GM21737 (cell line): Measurements from ENCODE around the gene NUP210.

Experiments
- ATAC-seq: cut with Tn5 transposase; IDR thresholded peaks from one replicate; pipeline ENCODE4 v1.9.1; 2021; ENCODE audit warnings: mild to moderate bottlenecking, moderate library complexity; ENCODE audit not compliant: unreplicated experiment

The NUP210 gene

DNA sequence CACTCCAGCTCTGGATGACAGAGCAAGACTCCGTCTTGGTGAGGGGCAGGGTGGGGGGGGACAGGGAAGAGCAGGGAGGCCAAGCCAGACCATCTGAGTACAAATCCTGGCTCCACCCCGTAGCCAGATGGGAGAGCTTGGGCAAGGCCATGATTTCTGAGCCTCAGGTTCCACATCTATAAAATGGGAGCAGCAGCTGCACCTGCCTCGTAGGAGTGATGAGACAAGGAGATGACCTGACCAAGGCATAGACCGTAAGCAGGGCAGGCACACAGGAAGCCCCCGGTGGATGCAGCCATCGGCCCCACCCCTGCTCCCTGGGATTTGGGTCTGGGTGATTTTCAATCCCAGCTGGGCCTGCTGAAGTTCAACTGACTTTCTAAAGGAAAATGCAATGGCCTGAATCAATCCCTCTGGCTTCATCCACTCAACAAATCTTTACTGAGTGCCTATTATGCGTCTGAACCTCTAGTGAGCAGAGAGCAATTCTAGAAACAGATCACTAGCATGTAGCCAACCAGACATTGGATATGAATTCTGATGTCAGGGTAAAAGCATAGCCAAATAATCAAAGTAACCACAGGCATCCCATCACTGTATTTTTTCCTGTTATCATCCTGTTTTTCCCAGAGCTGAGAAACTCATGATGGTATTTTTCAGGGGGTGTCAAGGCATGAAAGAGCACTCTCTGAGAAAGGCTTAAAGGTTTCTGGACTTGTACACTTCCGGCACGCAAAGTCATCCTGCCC, 141.2 kb downstream of the NUP210 start:
- ATAC-seq: no peak

DNA sequence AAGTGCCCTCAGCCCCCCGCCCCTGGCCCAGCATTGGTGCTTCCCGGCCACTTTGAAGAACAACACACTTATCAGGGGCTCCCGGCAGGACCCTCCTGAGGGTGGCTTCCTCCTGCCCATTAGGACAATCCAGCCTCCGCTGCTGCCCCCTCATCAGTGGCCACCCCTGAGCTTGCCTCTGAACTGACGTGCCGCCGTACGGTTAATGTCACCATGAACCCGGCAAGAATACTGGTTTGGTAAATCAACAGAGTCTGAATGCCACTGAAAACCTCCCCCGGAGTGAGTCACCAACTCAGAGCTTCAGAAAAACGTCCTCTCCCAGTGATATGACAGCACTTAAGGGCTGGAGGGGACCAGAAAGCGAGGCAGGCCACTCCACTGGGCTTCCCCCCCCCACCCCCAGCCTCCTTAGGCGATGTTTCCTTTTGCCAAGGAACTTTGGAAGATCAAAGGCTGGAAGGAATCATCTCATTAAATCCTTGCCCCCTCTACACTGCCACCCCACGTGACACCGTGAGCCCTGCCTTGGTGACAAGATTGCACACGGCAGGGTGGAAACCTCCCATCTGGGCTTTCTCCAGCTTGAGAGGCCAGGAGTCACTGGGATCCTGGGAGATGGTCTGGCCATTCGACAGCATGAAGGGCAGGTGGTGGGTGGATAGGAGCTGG, 142.1 kb downstream of the NUP210 start:
- ATAC-seq: no peak

DNA sequence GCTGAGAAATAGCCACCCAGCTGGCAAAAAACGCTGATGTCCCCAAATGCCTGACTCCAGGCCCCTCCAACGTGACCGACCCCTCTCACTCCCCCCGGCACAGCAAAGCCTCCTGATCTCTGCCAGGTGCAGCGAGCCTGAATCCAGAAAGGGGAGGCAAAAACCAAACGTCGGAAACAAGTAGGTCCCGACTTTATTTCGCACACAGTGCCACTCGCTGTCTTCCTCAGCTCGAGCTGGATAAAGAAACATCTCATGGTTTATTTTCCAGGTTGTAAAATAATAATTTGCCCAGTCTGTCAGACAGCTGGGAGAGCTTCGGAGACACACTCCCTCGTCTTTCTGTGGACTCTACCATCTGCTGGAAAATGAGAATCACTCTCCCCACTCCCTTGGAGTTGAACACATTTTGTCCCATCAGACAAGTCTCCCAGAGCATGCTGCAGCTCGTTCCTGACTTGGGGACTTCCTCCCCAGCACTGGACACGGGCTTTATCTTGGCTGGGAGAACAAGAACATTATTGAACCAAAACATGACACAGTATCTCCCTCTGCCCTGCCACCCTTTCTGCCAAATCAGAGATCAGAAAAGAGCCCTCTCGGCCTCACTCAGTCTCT, 142.8 kb downstream of the NUP210 start:
- no peak for ATAC-seq

DNA sequence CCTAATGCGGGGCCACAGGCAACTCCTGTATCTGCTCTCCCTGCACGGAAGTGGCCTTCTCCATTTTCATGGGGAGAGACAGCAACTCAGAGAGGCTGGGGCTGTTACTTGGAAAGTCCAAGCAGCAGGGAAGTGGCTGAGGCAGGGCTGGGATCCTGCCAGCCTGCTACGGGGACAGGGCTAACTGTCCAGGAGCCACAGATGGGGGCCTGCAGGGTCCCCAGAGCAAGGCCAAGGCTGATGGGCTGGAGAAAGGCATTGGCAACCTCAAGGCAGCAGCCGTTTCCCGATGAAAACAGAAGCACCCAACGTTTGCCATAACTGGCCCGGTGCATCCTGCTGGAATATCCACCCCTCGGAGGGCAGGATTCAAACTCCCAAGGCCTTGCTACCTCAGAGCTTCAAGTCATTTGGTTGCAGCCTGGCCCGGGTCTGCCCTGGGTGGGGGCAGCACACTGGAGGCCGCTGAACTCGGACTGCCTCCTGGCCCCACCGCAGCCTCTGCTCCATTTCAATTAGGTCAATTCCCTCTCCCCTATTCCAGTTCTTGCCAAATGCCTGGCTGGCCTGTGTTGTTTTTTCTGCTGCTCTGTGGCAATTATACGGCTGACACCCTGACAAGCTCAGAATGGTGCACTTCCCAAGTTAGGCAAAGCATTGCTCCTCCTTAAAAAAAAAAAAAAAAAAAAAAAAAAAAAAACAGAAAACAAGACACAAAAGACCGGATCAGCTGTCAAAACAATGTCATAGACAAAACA, 143.5 kb downstream of the NUP210 start:
- no peak for ATAC-seq

DNA sequence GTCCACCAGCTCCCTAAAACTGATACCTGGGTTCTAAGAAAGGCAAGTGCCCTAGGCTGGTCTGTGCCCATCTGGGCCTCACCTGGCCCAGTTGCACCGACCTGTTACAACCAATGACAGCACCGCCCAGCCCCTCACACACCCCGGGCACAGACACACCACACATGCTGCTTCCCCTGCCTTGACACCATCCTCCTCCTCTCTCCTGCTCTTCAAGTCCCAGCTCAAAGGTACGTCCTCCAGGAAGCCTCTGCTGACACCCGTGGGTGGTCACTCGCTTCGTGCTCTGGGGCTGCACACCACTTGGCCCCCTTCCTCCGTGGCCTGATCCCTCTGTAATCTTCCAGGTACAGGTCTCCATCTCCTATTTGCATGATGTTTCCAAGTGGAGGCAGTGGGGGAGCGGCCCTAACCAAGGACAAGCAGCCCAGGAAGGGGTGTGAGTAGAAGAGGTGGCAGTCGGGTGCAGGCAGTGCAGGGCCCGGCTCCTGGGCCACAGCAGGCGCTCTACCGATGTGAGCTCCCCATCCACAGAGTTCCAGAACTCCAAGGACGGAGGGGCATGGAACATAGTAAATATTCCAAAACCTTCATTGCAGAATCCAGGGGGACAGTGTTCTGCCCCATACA, 144.6 kb downstream of the NUP210 start:
- ATAC-seq: no peak

DNA sequence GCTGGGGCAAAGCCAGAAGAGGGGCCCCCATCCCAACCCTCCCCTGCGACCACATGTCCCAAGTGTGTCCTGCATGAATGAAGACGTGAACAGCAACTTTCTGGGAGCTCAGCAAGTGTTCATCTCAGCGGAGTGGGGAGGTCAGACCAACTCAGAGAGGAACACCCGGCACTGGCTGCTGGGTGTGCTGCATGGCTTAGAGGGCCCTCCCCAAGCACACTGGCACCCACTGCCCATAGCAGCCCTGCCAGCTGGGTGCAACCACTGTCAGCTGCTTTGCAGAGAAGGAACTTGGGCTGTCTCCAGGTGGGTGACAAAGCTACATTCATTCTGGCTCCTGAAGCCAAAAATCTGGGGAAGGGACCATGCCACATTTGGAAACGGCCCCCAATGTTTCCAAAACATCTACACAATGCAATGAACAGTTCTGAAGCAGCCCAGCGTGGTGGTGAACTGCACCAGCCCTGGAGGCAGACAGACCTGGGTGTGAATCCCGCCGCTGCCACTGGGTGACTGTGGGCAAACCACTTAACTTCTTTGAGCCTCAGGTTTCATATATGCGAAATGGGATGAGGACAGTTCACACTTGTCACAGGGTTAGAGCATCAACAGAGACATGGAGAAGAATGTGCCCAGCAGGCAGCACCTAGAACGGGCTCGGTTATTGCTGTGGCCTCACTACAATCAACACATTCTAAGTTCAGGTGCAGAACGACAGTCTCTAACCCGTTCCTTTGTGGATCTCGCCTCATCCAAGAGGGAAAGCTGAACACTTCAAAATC, 145.4 kb downstream of the NUP210 start:
- no peak for ATAC-seq

DNA sequence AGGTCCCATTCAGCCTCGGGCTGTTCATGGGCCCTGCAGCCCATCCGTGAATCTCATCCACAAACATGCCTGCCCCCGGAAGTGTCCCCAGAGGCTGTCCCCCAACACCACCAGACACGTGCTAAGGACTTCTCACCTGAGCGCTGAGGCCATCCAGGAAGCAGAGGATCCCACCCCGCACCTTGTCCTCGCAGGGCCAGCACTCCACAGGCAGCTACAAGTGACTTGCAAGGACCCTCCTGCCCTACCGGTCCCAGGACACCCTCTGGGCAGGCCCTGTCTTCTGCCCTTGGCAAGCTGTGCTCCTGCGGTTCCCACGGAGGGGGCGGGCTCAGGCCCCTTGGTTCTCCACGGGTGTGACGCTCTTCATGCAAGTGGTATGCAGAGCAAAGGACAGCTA, 146.0 kb downstream of the NUP210 start:
- no peak for ATAC-seq

DNA sequence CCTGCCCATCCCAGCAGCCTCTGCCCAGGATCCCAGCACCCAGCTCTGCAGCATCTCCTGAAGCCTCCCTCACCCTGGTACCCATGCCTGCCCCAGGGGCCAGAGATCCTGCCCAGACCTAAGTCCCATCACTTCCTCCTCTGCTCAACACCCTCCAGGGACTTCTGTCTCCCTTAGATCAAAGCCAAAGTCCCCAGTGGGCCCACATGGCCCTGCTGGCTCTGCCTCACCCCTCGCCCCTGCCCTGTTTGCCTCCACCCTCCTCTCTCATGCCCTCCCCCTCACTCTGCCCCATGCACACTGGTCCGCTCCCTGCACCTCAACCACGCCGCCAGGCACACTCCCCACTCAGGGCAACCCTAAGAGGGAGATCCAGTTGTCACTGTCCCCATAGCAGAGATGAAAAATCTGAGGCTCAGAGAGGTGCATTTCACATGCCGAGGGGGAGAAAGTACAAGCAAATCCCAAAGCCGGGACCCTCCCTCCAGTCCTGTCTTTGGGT, 146.5 kb downstream of the NUP210 start:
- ATAC-seq: no peak

DNA sequence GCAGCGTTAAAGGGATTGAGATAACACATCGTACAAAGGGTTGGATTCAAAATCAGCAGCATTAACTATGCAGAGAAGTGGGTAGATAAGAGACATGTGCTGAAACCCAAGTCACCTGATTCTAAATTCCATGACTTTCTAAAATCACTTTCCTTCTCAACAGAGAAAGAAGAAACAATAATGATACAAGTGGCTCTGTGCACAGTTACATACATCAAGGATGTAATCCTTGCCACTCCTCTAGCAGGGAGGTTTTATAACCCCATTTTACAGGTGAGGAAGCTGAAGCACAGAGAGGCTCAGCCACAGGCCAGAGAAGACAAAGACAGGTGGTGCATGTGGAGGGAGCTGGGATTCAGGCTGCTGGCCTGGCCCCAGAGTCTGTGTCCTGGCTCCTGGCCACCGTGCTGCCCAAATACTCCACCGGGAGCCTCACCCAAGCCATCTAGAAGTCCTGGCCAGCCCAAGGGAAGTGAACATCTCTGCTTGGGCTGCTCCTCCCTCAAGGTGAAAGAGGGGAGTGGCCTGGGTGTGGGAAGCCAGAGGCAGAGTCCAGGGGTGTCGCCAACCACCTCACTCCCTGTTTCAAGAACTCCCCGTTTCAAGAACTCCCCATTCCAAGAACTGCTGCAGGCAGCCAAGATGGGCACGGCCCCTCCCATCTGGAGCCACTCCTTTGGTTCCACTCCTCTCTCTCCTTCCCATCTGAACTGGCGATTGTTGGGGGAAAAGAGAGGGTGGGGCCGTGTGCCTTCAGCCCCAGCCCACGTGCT, 147.1 kb downstream of the NUP210 start:
- ATAC-seq: no peak

DNA sequence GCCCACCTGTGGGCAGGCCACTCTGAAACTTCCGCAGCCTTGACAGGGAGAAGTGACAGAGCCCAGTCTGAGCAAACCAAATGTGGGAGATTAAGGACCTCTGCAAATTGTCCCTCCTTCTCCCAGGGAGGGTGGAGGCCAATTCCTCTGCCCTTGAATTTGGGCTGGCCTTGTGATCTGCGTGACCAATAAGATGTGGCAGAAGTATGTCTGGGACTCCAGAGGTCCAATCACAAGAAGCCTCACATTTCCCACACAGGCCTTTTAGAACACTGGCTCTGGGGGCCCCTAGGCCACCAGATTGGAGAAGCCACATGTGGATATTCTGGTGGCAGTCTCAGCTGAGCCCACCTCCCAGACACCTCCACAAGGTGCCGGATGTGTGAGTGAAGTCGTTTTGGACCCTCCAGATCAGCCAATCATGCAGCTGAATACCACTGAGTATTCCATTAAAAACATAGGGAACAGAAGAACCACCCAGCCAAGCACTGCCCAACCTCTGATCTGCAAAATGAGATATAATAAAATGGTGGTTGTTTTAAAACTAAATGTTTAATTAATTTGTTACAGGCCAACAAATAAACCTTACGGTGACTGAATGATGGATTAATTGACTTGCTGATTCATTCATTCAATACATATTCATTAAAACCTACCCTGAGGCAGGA, 150.3 kb downstream of the NUP210 start:
- no peak for ATAC-seq

DNA sequence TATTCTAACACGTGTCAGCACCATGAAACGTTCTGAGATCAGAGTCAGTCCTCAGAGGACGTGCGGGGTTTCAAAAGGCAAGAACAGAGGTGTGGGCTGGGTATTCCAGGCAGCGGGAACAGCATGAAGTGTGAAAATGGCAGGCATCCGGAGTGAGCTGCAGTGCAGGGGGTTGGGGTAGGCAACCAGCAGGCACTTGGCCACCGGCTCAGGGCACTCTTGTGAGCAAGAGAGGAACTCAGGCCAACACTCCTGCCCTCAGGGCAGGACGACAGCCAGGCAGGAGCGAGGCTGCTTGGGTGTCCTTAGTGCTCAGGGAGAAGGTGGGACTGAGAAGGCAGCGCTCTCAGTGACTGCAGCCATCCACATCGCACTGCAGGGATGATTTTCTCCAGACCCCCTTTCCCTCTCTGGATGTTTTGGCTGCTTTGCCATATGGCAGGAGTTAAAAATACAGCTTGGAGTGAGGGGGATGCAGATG, 151.1 kb downstream of the NUP210 start:
- no peak for ATAC-seq

DNA sequence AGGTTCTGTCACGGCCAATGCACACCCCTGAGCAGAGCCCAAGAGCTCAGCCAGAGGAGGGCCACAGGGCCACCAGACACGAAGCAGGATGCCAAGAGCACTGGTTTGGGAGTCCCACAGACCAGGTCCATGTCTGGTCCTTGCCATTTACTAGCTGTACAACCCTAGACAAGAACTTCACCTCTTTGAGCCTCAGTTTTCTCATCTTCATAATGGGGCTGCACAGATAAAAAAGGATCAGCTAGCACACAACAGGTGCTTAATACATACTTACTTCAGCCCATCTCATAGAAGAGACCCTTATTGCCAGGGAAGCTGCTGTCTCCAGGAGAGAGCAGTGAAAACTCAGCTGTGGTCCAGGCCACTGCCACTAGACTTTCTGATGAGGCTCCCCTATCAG, 152.0 kb downstream of the NUP210 start:
- ATAC-seq: no peak

DNA sequence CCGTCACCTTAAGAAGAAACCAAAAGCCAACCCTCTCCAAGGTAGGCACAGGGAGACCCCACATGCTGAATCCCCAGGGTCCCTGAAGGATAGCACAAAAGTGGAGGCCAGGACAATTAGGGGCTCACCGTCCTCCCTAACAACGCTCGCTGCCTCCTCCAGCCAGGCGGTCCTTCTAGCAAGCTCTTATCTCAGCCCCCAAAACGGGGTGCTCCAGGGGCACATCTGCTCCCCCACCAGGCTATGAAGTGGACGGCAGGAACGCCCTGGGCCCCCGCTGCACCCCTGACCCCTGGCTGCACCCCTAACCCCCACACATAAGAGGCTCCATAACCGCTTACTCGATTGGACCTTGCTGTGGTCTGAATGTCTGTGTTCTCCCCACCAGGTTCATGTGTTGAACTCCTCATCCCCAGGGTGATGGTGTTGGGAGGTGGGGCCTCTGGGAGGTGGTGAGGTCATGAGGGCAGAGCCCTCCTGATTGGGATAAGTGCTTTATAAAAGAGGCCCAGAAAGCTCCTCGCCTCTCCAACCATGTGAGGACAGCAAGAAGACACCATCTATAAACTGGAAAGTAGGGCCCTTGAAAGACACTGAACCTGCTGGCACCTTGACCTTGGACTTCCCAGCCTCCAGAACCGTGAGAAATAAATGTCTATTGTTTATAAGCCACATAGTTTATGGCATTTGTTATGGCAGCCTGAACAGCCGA, 153.3 kb downstream of the NUP210 start:
- ATAC-seq: no peak
